RPMI7951 (cell line): ENCODE data around the gene LAMA2. TPM values are rescaled to one million over a fixed set of nuclear protein-coding genes. Genes with fewer than 3 reads are reported as not detected.

Source experiments
- DNase-seq: peaks from one replicate; pipeline ENCODE4 v3.0.0-alpha.2; 2012; ENCODE audit warnings: low read depth
- total RNA-seq: library from RNA; depleted of rRNA; stranded (reverse); fragments of >200 nt; shearing (Covaris generic); gene quantifications from 2 replicates; pipeline ENCODE4 v1.2.3, GENCODE V29; 2014

Gene LAMA2
- total RNA-seq, 1 experiment from 2014 or later = 0.84 TPM

GRCh38 chr6:129368076-129368475, 485.1 kb downstream of the LAMA2 start:
- DNase-seq = no peak

- DNase-seq = peak; percentile 22
Observed at GRCh38 chr6:129368970-129369369, 486.0 kb downstream of the LAMA2 start.

- DNase-seq = no peak
Observed at GRCh38 chr6:129369737-129370136, 486.8 kb downstream of the LAMA2 start.

GRCh38 chr6:129370268-129370916, 487.5 kb downstream of the LAMA2 start:
- DNase-seq = peak; percentile 42

GRCh38 chr6:129381885-129382284, 498.9 kb downstream of the LAMA2 start:
- no peak for DNase-seq

GRCh38 chr6:129382916-129383315, 500.0 kb downstream of the LAMA2 start:
- DNase-seq = no peak

- no peak for DNase-seq
Observed at GRCh38 chr6:129385117-129385516, 502.2 kb downstream of the LAMA2 start.

GRCh38 chr6:129390900-129391299, 508.0 kb downstream of the LAMA2 start:
- no peak for DNase-seq

DNA sequence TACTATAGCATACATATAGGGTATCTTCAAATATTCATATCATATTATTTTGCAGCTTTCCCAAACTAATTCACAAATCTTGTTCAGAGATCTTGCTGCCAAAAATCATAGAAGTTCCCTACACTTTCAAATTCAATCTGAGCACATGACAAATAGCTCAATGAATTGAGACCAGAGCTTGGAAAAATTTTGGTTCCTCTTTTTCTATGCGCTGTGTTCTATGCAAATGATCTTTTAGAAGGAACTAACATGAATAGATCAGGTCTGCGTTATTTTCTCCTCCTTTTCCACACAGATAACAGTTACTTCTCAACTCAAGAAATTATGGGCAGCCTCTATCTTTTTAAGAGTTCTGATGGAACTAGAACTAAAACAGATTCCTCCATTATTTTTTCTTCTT, 510.7 kb downstream of the LAMA2 start:
- DNase-seq = no peak

- DNase-seq = no peak
Observed at GRCh38 chr6:129398764-129399163, 515.8 kb downstream of the LAMA2 start.

GRCh38 chr6:129402244-129402643, 519.3 kb downstream of the LAMA2 start:
- DNase-seq = peak; percentile 20

DNA sequence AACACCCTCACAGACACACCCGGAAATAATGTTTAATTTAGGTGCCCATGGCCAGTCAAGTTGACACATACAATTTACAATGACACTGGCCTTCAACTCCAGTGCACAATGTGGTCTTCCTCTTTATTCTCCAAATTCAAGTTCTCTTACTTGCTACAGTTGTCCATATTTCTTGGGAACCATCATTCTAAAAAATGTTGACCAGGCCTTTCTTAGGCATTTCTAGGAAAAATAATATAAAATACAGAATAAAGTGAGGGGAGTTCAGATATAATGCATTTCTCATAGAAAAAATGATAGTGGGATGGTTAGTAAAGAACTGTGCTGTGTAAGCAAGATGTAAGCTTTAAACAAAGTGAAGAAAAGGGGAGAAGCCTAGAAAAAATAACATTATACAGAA, 528.2 kb downstream of the LAMA2 start:
- no peak for DNase-seq

- no peak for DNase-seq
Observed at GRCh38 chr6:129416337-129416990, 533.5 kb downstream of the LAMA2 start.

DNA sequence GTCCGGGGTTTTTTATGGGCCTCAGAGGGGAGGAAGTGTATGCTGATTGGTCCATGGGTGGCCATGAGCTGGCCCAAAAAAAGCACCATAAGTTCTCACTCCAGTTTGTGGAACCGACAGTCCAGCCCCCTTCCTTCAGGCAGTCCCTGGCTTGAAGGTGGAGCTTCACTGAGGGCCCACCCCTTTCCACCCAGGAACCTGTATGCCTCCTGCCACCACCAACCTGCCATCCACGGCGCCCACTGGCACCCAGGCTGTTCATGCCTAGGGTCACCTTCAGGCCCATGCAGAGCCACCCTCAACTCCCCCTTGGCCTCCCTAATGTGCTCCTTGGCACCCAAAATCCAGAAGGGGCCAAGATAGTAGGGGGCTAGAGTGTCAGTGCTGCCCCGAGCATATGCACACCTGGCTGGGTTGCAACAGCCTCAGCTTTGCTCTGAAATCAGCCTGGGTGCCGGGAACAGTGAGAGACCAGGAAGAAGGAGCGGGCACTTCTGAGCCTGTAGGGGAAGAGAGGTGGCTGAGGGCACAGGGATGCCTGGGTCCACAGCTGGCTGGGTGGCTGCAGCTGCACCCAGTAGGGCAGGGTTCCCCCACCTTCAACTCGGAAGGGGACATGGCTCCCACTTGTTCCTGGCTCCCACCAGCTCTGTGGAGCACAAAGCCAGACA, 534.6 kb downstream of the LAMA2 start:
- DNase-seq = no peak

DNA sequence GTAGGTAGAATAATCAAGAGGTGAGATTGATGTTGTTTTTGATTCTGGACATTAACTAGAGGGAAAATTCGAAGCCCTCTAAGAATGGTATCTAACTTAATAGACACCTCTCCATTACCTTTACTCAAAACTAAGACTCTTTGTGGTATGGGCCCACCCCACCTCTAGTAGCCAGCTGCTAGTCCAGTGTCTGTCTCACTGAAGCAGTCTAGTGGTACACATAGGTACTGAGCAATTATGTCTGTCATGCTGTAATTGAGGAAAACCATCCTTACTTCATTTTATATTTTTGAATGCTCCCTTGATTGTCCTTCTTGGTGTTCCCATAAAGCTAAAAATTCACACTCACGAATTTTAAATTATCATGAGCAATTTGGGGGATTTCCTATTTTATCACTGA, 536.4 kb downstream of the LAMA2 start:
- no peak for DNase-seq

DNA sequence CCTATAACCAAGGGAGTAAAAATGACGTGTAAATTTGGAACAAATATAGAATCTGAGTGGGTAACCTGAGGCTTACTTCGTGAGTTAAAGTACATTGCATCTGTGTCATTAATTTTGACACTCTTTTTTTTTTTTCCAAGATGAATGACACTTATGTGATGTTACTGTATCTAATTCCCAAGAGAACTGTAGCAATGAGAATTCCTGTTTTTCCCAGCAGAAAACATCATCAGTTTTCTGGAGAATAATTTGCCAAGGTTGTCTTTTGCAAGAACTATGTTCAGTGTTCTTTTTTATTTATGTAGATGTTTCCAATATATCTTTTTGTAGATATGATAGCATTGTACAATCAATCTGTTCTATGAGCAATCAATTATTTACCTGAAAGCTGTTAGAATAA, 543.4 kb downstream of the LAMA2 start:
- no peak for DNase-seq

GRCh38 chr6:129429956-129430355, 547.0 kb downstream of the LAMA2 start:
- no peak for DNase-seq

DNA sequence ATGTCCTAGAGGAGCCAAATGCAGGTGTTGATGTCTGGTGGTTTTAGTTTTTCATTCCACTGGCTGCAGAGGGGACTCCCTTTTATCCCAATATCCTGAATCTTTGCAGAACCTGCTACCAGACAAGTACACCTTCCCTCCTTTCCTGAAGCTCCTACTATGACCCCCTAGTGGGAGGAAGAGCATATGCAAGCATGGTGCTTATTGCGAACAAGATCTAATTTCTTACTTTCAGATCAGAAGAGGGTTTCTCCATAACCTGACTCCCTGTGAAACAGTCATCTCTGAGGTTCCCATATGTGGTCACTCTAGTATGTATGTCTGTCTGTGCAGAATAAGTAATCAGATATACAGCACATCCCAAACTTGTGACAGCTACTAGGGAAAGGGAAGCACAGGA, 549.8 kb downstream of the LAMA2 start:
- DNase-seq = peak; percentile 13

DNA sequence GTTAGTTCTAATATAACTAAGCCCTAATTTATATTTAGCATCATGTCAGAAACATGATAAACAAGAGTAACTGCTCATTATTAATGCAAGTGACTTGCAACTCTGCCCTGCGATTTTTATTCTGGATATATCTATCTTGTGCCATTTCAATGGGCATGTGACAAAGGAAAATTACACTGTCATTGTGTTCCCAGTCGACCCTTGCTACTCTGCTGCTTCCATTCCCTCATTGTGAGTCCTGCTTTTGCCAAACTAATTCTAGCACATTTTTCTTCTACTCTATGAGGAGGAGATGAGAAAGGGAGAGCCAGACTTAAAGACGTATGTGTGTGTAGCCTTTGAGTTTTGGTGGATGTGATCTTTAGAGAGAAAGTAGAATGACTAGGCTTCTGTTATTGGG, 551.2 kb downstream of the LAMA2 start:
- no peak for DNase-seq

DNA sequence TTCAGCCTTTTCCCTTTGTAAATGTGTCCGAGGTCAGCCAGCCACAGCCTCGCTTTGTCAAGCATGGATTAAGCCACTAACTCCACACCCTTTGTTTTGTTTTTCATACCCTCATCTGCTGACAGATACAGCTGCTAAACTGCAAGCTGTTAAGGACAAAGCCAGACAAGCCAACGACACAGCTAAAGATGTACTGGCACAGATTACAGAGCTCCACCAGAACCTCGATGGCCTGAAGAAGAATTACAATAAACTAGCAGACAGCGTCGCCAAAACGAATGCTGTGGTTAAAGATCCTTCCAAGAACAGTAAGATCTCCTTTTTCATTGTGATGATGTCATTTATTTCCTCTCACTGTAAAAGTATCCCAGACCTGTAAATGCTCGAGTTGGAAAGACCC, 557.8 kb downstream of the LAMA2 start:
- peak; percentile 4 for DNase-seq

- DNase-seq = no peak
Observed at GRCh38 chr6:129444683-129445082, 561.7 kb downstream of the LAMA2 start.

DNA sequence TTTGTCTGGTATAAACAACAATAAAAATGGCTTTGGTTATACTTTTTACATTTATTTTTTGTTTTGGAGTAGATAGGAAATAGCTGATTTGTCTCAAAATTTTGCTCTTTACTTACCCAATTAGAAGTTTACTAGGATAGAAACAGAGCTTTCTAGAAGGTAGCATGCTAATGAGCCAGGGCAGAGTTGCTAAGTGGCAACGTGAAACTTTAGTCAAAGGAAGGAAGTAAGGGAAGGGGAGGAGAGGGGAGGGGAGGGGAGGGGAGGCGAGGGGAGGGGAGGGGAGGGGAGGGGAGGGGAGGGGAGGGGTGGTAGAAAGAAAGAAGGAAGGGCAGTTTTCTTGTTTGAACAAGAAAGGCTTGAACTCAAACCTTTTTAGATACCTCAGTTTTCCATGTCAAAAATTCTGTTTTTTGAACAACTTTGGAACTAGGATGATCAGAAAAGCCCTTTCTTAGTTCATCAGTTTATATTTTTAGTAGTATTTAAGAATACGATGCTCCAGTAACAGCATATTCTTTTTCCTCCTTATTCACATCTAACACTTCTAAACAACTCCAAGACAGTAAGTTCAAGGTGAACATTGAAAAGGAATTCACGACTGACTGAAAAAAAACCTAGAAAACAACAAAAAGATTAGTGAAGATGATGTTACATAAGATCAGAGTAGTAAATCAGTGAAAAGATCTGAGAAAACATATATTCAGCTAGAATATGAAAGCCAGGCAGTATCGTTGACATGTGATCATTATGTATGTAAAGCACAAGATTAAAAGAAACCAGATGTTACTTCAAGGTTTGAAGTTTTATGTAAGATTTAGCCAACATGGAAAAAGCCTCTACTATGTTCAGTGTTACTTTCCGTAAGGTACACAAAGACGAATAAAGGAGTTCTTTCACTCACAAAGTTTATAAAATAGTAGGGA, 563.6 kb downstream of the LAMA2 start:
- no peak for DNase-seq
